Activated CD4-positive, alpha-beta T cell treated with anti-CD3 and anti-CD28 coated beads for 36 hours (primary cell): ENCODE measurements around the gene AMIGO3. TPM values are rescaled to one million over a fixed set of nuclear protein-coding genes. Genes with fewer than 3 reads are reported as not detected.

Experiments
- ATAC-seq: fragments of 200-7000 bp; cut with Tn5 transposase; one replicate; pipeline ENCODE4 v1.10.0; 2021; ENCODE audit warnings: mild to moderate bottlenecking, moderate library complexity
- CTCF ChIA-PET: fragments of 350-600 bp; sonication (Branson Sonifier 250); formaldehyde crosslinking; loops from one replicate; lab custom pipeline; 2021; ENCODE audit warnings: antibody characterized with exemption; lab: Charles Lee
- POLR2A ChIA-PET: fragments of 350-600 bp; sonication (Branson Sonifier 250); formaldehyde crosslinking; loops from one replicate; lab custom pipeline; 2021; ENCODE audit warnings: antibody characterized with exemption, inconsistent platforms; lab: Charles Lee
- DNase-seq: peaks from one replicate; pipeline ENCODE4 v3.0.0-alpha.2; 2020
- H3K27ac Mint-ChIP-seq: one replicate; pipeline ENCODE4 v1.8.0; 2021; ENCODE audit warnings: mixed read lengths
- H3K27me3 Mint-ChIP-seq: one replicate; pipeline ENCODE4 v1.8.0; 2021; ENCODE audit warnings: mixed read lengths
- H3K36me3 Mint-ChIP-seq: one replicate; pipeline ENCODE4 v1.8.0; 2021; ENCODE audit warnings: low read depth, mixed read lengths
- H3K4me1 Mint-ChIP-seq: one replicate; pipeline ENCODE4 v1.8.0; 2021; ENCODE audit warnings: mixed read lengths
- H3K4me3 Mint-ChIP-seq: one replicate; pipeline ENCODE4 v1.8.0; 2021; ENCODE audit warnings: mild to moderate bottlenecking, moderate library complexity, mixed read lengths
- H3K9me3 Mint-ChIP-seq: one replicate; pipeline ENCODE4 v1.8.0; 2021; ENCODE audit warnings: low read depth, mixed read lengths
- intact Hi-C, 2 experiments: fragments of 100-400 bp; cut with DNase I in 1 of 2; cut with micrococcal nuclease in 1 of 2; formaldehyde crosslinking; loops; one replicate each; pipeline versions ENCODE4 v1.14.2 to v1.15.1; 2022 to 2024; cut with DNase I, micrococcal nuclease
- total RNA-seq, 2 experiments: library from RNA; stranded (reverse); gene quantifications; one replicate each; pipeline ENCODE4 v1.2.3, GENCODE V29; 2021

AMIGO3 gene
- total RNA-seq, 2 experiments from 2014 or later = 0.07 TPM; not detected in 1

GRCh38 chr3:49711489-49711888, 8.0 kb downstream of the AMIGO3 start:
- Mint-ChIP-seq H3K27me3 (no peaks in the 10 kb centered on the region), H3K9me3 (no peaks in the 10 kb centered on the region), H3K4me1 (no peaks in the 10 kb centered on the region), H3K36me3 (no peaks in the 10 kb centered on the region), H3K4me3 (no peak overlapping the region), H3K27ac (no peak overlapping the region)
- DNase-seq = no peak
- no peak for ATAC-seq
- ChIA-PET POLR2A (no interaction called here), CTCF (interaction anchor here (0.6 to 0.8 kb wide), 2 partner anchors 26 to 617 kb away, joined by 3 read pairs; no protein-coding TSS in a partner anchor)
- intact Hi-C loops = no loop called here

- no peak overlapping the region for H3K27ac Mint-ChIP-seq
- no peak overlapping the region for H3K4me3 Mint-ChIP-seq
- no peak for DNase-seq
- H3K9me3 Mint-ChIP-seq = no peaks in the 10 kb centered on the region
- no peaks in the 10 kb centered on the region for H3K27me3 Mint-ChIP-seq
- ATAC-seq = no peak
- intact Hi-C loops = no loop called here
- POLR2A ChIA-PET = no interaction called here
- H3K36me3 Mint-ChIP-seq = no peaks in the 10 kb centered on the region
- CTCF ChIA-PET = interaction anchor here (0.7 kb wide), 1 partner anchor 50 kb away, joined by 3 read pairs; no protein-coding TSS in a partner anchor
- no peaks in the 10 kb centered on the region for H3K4me1 Mint-ChIP-seq
Observed at GRCh38 chr3:49709852-49710251, 9.6 kb downstream of the AMIGO3 start.

GRCh38 chr3:49707113-49707480, 12.4 kb downstream of the AMIGO3 start:
- H3K4me1 Mint-ChIP-seq = no peaks in the 10 kb centered on the region
- intact Hi-C loops = no loop called here
- no peaks in the 10 kb centered on the region for H3K9me3 Mint-ChIP-seq
- ATAC-seq (no peak), DNase-seq (no peak)
- ChIA-PET CTCF (interaction anchor here (1.0 kb wide), 1 partner anchor 95 kb away, joined by 3 read pairs; no protein-coding TSS in a partner anchor), POLR2A (no interaction called here)
- H3K27ac Mint-ChIP-seq = no peak overlapping the region
- H3K27me3 Mint-ChIP-seq = no peaks in the 10 kb centered on the region
- no peak overlapping the region for H3K4me3 Mint-ChIP-seq
- H3K36me3 Mint-ChIP-seq = peaks cover 4% of the 10 kb centered on the region

- Mint-ChIP-seq H3K27ac (no peak overlapping the region), H3K9me3 (no peaks in the 10 kb centered on the region), H3K27me3 (no peaks in the 10 kb centered on the region), H3K36me3 (peaks cover 4% of the 10 kb centered on the region), H3K4me3 (no peak overlapping the region), H3K4me1 (no peaks in the 10 kb centered on the region)
- ChIA-PET POLR2A (no interaction called here), CTCF (interaction anchor here (0.6 kb wide), 1 partner anchor 177 kb away, joined by 3 read pairs; no protein-coding TSS in a partner anchor)
- no peak for ATAC-seq
- DNase-seq = no peak
- intact Hi-C loops = no loop called here
Observed at GRCh38 chr3:49706456-49707112, 12.9 kb downstream of the AMIGO3 start.

- DNase-seq = no peak
Observed at GRCh38 chr3:49705390-49705960, 14.0 kb downstream of the AMIGO3 start.

GRCh38 chr3:49704629-49705028, 14.9 kb downstream of the AMIGO3 start:
- ChIA-PET CTCF (interaction anchor here (0.6 to 0.8 kb wide), 2 partner anchors 100 to 184 kb away, joined by 3 read pairs; no protein-coding TSS in a partner anchor), POLR2A (no interaction called here)
- DNase-seq (no peak), ATAC-seq (no peak)
- Mint-ChIP-seq H3K9me3 (no peaks in the 10 kb centered on the region), H3K27me3 (no peaks in the 10 kb centered on the region), H3K27ac (no peak overlapping the region), H3K4me3 (no peak overlapping the region), H3K36me3 (peaks cover 6% of the 10 kb centered on the region), H3K4me1 (no peaks in the 10 kb centered on the region)
- intact Hi-C loops = loop anchor here in 1 of 2 experiments (5.0 kb wide), 1 partner anchor 203 kb away; no protein-coding TSS in a partner anchor

More at GRCh38 chr3:49705390-49705960, 14.0 kb downstream of the AMIGO3 start:
- CTCF ChIA-PET = no interaction called here
- H3K27ac Mint-ChIP-seq = no peak overlapping the region
- no peak overlapping the region for H3K4me3 Mint-ChIP-seq
- POLR2A ChIA-PET = no interaction called here
- no peak for ATAC-seq
- no peaks in the 10 kb centered on the region for H3K9me3 Mint-ChIP-seq
- H3K36me3 Mint-ChIP-seq = peaks cover 6% of the 10 kb centered on the region
- H3K4me1 Mint-ChIP-seq = no peaks in the 10 kb centered on the region
- intact Hi-C loops = no loop called here
- H3K27me3 Mint-ChIP-seq = no peaks in the 10 kb centered on the region

GRCh38 chr3:49703956-49704355, 15.5 kb downstream of the AMIGO3 start:
- intact Hi-C loops = loop anchor here (1.0 to 5.0 kb wide), 2 partner anchors 135 to 203 kb away; no protein-coding TSS in a partner anchor
- no peak for DNase-seq
- ChIA-PET CTCF (interaction anchor here (0.5 to 0.8 kb wide), 4 partner anchors 15 to 349 kb away, joined by 3 read pairs; no protein-coding TSS in a partner anchor), POLR2A (no interaction called here)
- Mint-ChIP-seq H3K4me3 (no peak overlapping the region), H3K36me3 (peaks cover 6% of the 10 kb centered on the region), H3K27ac (no peak overlapping the region), H3K9me3 (no peaks in the 10 kb centered on the region), H3K27me3 (no peaks in the 10 kb centered on the region), H3K4me1 (no peaks in the 10 kb centered on the region)
- no peak for ATAC-seq

- ATAC-seq = peak; percentile 99
- intact Hi-C loops = loop anchor here (1.0 to 5.0 kb wide), 2 partner anchors 136 to 204 kb away; no protein-coding TSS in a partner anchor
Observed at GRCh38 chr3:49703443-49703927, 16.0 kb downstream of the AMIGO3 start.

GRCh38 chr3:49702672-49703071, 16.8 kb downstream of the AMIGO3 start:
- no peaks in the 10 kb centered on the region for H3K27me3 Mint-ChIP-seq
- POLR2A ChIA-PET = no interaction called here
- no peak overlapping the region for H3K27ac Mint-ChIP-seq
- no peak for ATAC-seq
- H3K36me3 Mint-ChIP-seq = peaks cover 8% of the 10 kb centered on the region
- H3K4me3 Mint-ChIP-seq = no peak overlapping the region
- no peaks in the 10 kb centered on the region for H3K4me1 Mint-ChIP-seq
- DNase-seq = no peak
- no peaks in the 10 kb centered on the region for H3K9me3 Mint-ChIP-seq
- intact Hi-C loops = loop anchor here (1.0 to 5.0 kb wide), 2 partner anchors 137 to 205 kb away; no protein-coding TSS in a partner anchor
- CTCF ChIA-PET = interaction anchor here (1.2 to 2.5 kb wide), 3 partner anchors 10 to 163 kb away, joined by 3 to 8 read pairs (median 4); no protein-coding TSS in a partner anchor

More at GRCh38 chr3:49703443-49703927, 16.0 kb downstream of the AMIGO3 start:
- ChIA-PET POLR2A (no interaction called here), CTCF (interaction anchor here (0.5 to 1.2 kb wide), 6 partner anchors 10 to 350 kb away, joined by 3 to 4 read pairs (median 3); no protein-coding TSS in a partner anchor)
- H3K4me3 Mint-ChIP-seq = no peak overlapping the region
- no peaks in the 10 kb centered on the region for H3K27me3 Mint-ChIP-seq
- DNase-seq = peak; percentile 81
- H3K4me1 Mint-ChIP-seq = no peaks in the 10 kb centered on the region
- H3K27ac Mint-ChIP-seq = no peak overlapping the region
- H3K36me3 Mint-ChIP-seq = peaks cover 6% of the 10 kb centered on the region
- H3K9me3 Mint-ChIP-seq = no peaks in the 10 kb centered on the region

- DNase-seq = peak; percentile 32
- no peaks in the 10 kb centered on the region for H3K9me3 Mint-ChIP-seq
- intact Hi-C loops = loop anchor here in 1 of 2 experiments (5.0 kb wide), 1 partner anchor 206 kb away; no protein-coding TSS in a partner anchor
Observed at GRCh38 chr3:49701388-49702077, 18.0 kb downstream of the AMIGO3 start.

More at GRCh38 chr3:49701388-49702077, 18.0 kb downstream of the AMIGO3 start:
- Mint-ChIP-seq H3K27ac (no peak overlapping the region), H3K27me3 (no peaks in the 10 kb centered on the region), H3K4me1 (no peaks in the 10 kb centered on the region), H3K4me3 (no peak overlapping the region), H3K36me3 (peaks cover 8% of the 10 kb centered on the region)
- ChIA-PET CTCF (interaction anchor here (0.6 to 2.5 kb wide), 8 partner anchors 14 to 534 kb away, joined by 3 to 8 read pairs (median 3); no protein-coding TSS in a partner anchor), POLR2A (interaction anchor here (1.1 kb wide), 1 partner anchor 22 kb away, joined by 4 read pairs; the partner anchor contains the start of gene GMPPB)
- ATAC-seq = no peak
